GM19395 (cell line): ENCODE measurements around the gene GDPD3.

Source experiments
- ATAC-seq: cut with Tn5 transposase; IDR thresholded peaks from one replicate; pipeline ENCODE4 v1.9.1; 2021; ENCODE audit warnings: mild to moderate bottlenecking, moderate library complexity; ENCODE audit not compliant: unreplicated experiment

Gene GDPD3

GRCh38 chr16:30082545-30083090 lies 30.7 kb downstream of the GDPD3 start:
- ATAC-seq, result no peak

DNA sequence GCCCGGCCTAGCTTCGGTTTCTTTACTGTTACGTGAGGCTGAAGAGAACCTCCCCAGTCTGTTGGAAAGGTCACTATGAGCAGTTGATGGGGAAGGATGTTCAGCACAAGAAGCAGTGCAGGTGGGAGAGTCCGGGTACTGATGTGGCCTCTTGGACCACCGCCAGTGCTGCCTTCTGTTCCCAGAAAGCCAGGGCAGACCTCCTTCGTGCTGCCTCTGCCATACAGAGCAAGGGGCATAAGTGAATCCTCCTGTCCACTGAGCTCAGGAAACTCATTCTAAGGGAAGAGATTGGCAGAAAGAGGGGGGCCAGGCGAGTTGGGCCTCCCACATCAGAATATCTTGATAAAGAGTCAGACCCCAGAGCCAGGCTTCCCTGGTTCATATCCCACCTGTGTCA lies 33.9 kb downstream of the GDPD3 start:
- ATAC-seq, result no peak

GRCh38 chr16:30078744-30079143 lies 34.6 kb downstream of the GDPD3 start:
- ATAC-seq, result no peak

GRCh38 chr16:30077656-30078055 lies 35.7 kb downstream of the GDPD3 start:
- ATAC-seq, result no peak

DNA sequence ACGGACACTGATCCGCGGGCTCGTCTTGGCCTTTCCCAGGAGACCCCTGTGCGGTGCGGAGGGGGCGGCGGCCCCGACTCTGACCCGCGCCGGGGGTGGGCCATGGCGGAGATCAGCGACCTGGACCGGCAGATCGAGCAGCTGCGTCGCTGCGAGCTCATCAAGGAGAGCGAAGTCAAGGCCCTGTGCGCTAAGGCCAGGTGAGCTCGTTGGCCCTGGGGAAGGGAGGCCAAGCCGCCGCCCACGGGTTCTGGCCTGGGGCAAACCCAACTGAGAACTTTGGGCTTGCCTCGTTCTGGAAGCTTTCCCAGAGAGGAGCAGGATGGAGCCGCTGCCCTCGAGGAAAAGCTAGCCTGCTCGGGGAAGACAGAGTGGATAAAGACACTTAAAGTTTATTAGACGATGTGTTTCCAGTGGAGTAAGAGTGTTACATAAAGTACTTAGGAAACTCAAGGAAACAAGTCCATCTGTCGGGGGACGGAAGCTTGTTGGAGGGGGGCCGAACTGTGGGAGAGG lies 37.0 kb downstream of the GDPD3 start:
- ATAC-seq, result peak; percentile 29

DNA sequence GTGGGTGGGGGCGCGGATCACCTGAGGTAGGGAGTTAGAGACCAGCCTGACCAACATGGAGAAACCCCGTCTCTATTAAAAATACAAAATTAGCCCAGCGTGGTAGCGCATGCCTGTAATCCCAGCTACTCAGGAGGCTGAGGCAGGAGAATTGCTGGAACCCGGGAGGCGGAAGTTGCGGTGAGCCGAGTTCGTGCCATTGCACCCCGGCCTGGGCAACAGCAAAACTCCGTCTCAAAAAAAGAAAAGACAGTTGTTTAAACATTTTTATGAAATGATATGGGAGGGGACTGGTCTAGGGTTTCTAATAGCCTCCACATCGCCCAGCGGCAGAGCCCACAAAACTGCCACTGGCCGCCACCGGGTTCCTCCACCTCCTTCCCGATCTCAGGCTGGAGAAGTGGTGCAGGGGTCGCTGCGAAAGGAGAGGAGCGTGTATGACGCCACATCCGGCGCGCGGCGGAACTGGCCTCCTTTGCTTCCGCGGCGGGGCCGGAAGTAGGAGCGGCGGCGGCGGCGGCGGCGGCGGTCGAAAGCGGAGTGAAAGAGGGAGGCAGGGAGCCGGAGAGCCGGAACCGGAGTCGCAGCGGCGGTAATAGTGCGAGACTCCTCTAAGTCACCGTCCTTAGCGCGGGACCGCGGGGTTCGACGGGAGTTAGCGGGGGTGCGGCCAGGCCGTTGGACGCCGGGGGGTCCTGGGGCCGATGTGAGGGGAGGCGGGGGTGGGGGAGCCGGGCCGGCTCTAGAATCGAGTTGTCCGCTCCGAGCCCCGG lies 37.6 kb downstream of the GDPD3 start, which contains the start of gene PPP4C:
Gene PPP4C (plus strand): TSS at position 492 of the 773 bp plus-strand sequence. CDS start 384 bp downstream, outside the sequence.
- ATAC-seq, result peak; percentile 73

DNA sequence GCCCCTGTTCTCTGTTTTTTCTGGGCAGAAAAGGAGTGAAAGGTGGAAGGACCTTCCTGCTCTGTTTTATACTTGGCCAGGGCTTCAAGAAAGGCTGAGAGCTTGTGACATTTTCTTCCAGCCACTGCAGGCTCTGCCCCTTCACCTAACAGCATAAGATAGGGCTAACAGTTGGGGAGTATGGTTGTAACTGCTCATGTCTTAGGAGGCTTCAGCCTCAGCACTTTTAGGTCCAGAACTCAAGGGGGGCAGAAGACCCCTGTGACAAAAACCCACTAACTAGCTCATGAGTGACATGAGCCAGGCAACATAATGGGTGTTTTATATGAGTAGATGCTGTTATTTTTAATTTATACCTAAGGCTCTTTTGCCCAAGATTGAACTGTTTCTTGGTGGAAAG lies 42.8 kb downstream of the GDPD3 start:
- ATAC-seq, result no peak

DNA sequence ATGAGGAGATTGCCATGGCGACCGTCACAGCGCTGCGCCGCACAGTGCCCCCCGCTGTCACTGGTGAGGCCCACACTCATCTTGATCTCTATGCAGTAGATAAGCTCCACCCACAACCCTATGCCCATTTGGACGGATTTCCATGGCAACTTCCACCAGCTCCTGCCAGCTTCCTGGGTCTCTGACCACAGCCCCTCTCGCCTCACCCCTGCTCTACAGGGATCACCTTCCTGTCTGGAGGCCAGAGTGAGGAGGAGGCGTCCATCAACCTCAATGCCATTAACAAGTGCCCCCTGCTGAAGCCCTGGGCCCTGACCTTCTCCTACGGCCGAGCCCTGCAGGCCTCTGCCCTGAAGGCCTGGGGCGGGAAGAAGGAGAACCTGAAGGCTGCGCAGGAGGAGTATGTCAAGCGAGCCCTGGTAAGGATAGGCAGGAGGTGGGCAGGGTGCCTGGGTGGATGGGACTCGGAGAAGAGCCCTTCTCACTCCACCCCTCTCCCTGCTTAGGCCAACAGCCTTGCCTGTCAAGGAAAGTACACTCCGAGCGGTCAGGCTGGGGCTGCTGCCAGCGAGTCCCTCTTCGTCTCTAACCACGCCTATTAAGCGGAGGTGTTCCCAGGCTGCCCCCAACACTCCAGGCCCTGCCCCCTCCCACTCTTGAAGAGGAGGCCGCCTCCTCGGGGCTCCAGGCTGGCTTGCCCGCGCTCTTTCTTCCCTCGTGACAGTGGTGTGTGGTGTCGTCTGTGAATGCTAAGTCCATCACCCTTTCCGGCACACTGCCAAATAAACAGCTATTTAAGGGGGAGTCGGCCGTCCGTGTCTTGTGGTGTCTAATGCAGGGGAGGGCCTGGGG lies 43.5 kb downstream of the GDPD3 start:
- ATAC-seq, result no peak

GRCh38 chr16:30068750-30069610 lies 44.4 kb downstream of the GDPD3 start:
- no peak for ATAC-seq

GRCh38 chr16:30068333-30068732 lies 45.0 kb downstream of the GDPD3 start:
- ATAC-seq, result no peak

- ATAC-seq, result no peak
Observed at GRCh38 chr16:30067584-30067916, 45.8 kb downstream of the GDPD3 start.

DNA sequence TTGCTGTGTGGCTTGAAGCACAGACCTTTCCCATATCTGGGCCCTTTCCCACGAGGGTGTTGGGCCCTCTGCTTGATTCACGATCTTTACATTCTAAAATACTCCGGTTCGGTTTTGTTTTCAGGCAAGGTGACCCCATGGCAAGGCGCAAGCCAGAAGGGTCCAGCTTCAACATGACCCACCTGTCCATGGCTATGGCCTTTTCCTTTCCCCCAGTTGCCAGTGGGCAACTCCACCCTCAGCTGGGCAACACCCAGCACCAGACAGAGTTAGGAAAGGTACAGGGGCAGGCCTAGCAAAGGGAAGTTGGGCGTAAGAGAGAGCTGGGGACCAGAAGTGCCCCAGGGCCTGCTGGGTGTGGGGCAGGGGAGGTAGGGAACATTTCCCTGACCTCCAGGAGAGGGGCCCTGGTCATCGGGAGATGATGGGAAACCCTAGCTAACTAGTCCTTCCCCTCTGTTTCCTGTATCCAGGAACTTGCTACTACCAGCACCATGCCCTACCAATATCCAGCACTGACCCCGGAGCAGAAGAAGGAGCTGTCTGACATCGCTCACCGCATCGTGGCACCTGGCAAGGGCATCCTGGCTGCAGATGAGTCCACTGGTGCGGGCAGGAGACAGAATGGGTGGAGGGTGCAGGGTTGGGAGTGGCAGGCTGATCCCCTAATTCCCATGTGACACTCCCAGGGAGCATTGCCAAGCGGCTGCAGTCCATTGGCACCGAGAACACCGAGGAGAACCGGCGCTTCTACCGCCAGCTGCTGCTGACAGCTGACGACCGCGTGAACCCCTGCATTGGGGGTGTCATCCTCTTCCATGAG lies 46.4 kb downstream of the GDPD3 start:
- no peak for ATAC-seq

DNA sequence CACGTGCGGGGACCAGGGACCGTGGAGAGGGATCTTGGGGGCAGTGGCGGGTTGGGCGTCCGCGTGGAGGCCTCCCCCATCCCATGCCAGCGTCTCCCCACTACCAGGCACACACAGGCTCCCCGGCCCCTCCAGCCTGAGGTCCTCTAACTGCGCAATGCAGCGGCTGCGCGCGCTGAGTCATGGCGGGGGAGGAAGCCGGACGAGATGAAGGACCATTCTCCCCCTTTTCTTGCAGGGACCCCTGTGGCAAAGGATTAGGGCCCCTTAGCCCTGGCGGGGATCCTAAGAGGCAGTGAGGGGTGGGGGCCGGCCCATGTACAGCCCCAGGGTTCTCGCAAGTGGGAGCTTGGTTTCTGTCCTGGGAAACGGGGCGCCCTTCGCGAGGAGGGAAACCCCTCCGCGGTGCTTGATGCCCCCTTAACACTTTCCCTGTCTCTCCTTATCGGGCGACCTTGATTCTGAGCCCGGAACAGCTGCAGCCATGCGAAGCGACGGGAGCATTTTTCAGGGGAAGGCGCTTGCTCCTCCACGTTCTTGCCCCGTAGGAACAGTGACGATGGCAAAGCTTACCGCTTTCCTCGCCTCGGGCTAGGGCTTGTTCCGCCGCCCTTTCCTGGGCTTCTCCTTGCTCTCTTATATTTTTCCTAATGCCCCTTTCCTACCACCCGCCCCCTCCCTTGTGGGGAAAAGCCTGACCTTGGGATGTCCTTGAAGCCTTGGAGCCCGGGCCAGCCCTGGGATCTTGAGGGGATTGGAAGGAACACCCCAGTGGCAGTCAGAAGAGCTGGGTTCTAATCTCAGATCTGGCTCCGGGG lies 47.2 kb downstream of the GDPD3 start:
- peak; percentile 6 for ATAC-seq

GRCh38 chr16:30065102-30065942 lies 48.0 kb downstream of the GDPD3 start, which contains the start of gene ALDOA:
ALDOA (plus strand) TSS chr16:30065760; CDS start chr16:30066898, 1,138 bp downstream.
- ATAC-seq, result peak; percentile 71

DNA sequence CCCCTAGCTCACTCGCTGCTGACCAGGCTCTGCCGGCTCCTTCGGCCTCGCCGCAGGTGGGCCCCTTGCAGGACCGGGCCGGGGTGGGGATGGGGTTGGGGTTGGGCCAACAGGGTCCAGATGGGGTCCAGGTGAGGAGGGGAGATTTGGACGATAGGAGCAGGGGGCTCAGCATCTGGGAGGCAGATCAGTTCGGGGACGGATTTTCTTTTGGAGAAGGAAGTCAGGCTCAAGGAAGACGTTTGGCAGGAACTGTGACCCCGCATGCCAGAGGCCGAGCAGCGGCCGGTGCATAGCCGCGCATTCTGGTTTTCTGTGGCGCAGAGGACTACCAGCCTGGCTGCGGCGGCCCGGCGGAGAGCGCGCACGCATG lies 48.6 kb downstream of the GDPD3 start:
- ATAC-seq, result peak; percentile 3

DNA sequence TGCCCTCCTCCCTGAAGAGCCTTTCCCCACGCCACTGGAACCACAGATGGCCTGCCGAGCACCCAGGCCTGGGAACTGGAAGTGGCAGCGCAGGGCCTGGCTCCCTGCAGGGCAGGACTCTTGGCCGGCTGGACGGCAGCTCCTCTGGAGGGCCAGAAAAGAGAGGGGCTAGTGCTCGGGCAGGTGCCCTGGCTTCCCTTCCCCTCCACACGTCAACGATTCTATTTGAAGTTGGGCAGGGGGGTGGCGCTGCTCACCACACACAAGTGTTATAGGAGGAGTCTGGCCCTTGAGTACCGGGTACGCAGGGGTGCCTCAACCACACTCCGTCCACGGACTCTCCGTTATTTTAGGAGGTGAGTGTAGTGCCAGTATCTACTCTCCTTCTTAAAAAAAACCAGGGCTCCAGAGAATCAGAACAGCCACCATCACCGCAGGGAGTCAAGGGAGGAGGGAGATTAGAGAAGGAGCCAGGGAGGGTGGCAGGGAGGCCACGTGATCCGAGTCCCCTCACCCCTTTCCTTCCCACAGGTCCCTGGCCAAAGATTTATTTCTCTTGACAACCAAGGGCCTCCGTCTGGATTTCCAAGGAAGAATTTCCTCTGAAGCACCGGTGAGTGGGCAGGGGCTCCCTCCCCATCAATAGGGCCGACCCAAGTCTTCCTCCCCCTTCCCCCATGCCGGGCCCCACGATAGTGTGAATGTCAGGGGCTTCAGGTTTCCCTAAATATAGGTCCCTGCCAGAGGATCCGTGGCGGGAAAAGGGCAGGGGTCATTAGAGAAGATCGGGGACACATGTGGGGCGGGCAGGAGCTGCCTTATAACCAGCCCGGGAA lies 49.2 kb downstream of the GDPD3 start:
- ATAC-seq, result no peak

DNA sequence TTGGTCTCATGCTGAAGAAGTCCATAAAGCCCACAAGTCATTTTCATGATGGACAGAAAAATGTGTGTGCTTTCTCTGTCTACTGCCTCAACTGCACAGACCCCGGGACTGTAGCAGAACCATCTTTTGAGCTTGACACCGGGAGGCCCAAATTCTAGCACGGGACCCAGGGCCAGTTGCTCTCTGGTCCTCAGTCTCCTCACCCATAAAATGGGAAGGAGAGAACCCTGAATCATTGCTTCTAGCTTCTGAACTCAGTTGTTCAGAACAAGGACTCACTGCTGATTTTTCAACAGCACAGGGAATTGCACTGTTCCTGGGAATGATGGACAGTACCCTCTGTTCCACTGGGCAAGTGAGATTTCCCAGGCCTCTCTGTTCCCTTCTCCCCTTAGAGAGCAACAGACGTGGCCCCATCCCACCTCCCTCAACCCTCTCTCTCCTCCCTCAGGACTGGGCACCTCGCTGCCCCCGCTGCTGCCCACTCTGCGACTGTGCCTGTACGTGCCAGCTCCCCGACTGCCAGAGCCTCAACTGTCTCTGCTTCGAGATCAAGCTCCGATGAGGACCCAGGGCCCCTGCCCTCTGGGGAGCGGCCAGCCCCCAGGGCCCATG lies 50.0 kb downstream of the GDPD3 start:
- ATAC-seq, result no peak
